Loucy (cell line): ENCODE data around the gene FIBCD1.

ENCODE experiments used
- H2AFZ ChIP-seq: fragments of 200-600 bp; sonication (generic); 2 replicates; pipeline ENCODE4 v1.6.0; 2016; ENCODE audit warnings: antibody characterized with exemption, mild to moderate bottlenecking, low read length, moderate library complexity
- H3F3A ChIP-seq: fragments of 200-600 bp; 2 replicates; pipeline ENCODE4 v1.6.0; 2016; ENCODE audit warnings: antibody characterized with exemption, low read depth, mild to moderate bottlenecking
- H3K27me3 ChIP-seq: fragments of 200-600 bp; sonication (generic); 2 replicates; pipeline ENCODE4 v1.6.1; 2014; ENCODE audit warnings: low read length, mild to moderate bottlenecking; ENCODE audit not compliant: insufficient read depth, poor library complexity, severe bottlenecking
- H3K36me3 ChIP-seq: fragments of 200-600 bp; sonication (generic); 2 replicates; pipeline ENCODE4 v1.6.1; 2016; ENCODE audit warnings: low read length; ENCODE audit not compliant: insufficient read depth
- H3K4me1 ChIP-seq: fragments of 200-600 bp; sonication (generic); 2 replicates; pipeline ENCODE4 v1.5.1; 2014; ENCODE audit warnings: low read length, mild to moderate bottlenecking; ENCODE audit not compliant: insufficient read depth, poor library complexity, severe bottlenecking
- H3K4me2 ChIP-seq: fragments of 200-600 bp; sonication (generic); 2 replicates; pipeline ENCODE4 v1.6.0; 2014; ENCODE audit warnings: antibody characterized with exemption, low read length, low read depth, mild to moderate bottlenecking; ENCODE audit not compliant: poor library complexity, severe bottlenecking
- H3K4me3 ChIP-seq: fragments of 200-600 bp; sonication (generic); 2 replicates; pipeline ENCODE4 v1.5.1; 2014; ENCODE audit warnings: low read length, mild to moderate bottlenecking, mixed read lengths; ENCODE audit not compliant: poor library complexity, severe bottlenecking
- H3K79me2 ChIP-seq: fragments of 200-600 bp; sonication (generic); 2 replicates; pipeline ENCODE4 v1.6.1; 2014; ENCODE audit warnings: low read length; ENCODE audit not compliant: insufficient read depth
- H3K9ac ChIP-seq: fragments of 200-600 bp; sonication (generic); 2 replicates; pipeline ENCODE4 v1.6.0; 2014; ENCODE audit warnings: mild to moderate bottlenecking, low read depth, low read length, moderate library complexity; ENCODE audit not compliant: poor library complexity, severe bottlenecking
- H3K9me2 ChIP-seq: fragments of 200-600 bp; sonication (generic); replicated peaks from 2 replicates; pipeline ENCODE4 v1.6.1; 2016; ENCODE audit warnings: low read depth, low read length, mixed read lengths
- H3K9me3 ChIP-seq: fragments of 200-600 bp; sonication (generic); 2 replicates; pipeline ENCODE4 v1.6.1; 2014; ENCODE audit warnings: mild to moderate bottlenecking, antibody characterized with exemption, low read length, low read depth; ENCODE audit not compliant: insufficient read depth
- H4K20me1 ChIP-seq: fragments of 200-600 bp; sonication (generic); 2 replicates; pipeline ENCODE4 v1.6.0; 2014; ENCODE audit warnings: antibody characterized with exemption, low read length, mild to moderate bottlenecking; ENCODE audit not compliant: insufficient read depth, poor library complexity, severe bottlenecking
- EZH2phosphoT487 ChIP-seq: fragments of 200-600 bp; IDR thresholded peaks from 2 replicates; pipeline ENCODE4 v1.6.1; 2018; ENCODE audit warnings: antibody characterized with exemption, mild to moderate bottlenecking, moderate library complexity, borderline replicate concordance
- TF ChIP-seq, protein P1 (sequence below): fragments of 200-600 bp; sonication (generic); conservative IDR thresholded peaks from 2 replicates; pipeline ENCODE4 v1.5.1; 2014; ENCODE audit warnings: mild to moderate bottlenecking, antibody characterized with exemption, low read length

The FIBCD1 gene

DNA sequence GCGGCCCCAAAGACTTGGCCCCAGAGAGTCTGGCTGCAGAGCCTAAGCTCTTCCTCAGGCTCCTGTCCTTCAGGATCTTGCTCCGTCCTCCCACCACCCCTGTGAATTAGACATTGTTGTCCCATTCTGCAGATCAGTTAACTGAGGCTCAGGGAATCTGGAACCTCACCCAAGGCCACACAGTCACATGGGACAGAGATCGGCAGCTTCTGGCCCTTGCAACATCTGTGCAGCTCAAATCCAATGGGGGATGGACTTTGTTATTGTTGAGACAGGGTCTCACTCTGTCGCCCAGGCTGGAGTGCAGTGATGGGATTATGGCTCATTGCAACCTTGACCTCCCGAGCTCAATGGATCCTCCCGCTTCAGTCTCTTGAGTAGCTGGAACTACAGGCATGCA lies 46.0 kb upstream of the FIBCD1 start:
- Histone ChIP-seq H4K20me1 (no peaks in the 10 kb centered on the region), H3K27me3 (no peaks in the 10 kb centered on the region), H3K4me1 (no peaks in the 10 kb centered on the region)

DNA sequence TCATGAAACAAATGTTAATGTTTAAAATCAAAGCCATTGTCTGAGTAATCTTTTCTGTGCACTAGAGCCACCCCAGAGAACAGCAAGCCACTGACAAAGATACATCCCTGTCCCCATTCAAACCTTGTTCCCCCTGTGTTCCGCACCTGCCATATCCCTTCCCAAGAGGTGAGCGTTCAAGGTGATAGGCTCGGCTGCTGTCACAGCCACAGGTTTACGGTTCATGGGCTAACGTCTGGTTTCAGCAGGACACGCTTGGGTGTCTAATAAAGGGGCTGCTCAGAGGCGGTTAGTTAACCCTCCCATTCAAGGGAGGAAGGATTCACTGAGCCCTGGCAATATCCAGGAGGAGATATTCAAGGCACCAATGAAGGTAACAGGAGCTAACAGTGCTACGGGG lies 45.5 kb upstream of the FIBCD1 start:
- Histone ChIP-seq H3K9me3 (no peaks in the 10 kb centered on the region), H3K4me1 (no peaks in the 10 kb centered on the region), H4K20me1 (no peaks in the 10 kb centered on the region), H3K4me2 (no peak overlapping the region), H3K79me2 (no peaks in the 10 kb centered on the region), H3K27me3 (no peaks in the 10 kb centered on the region), H3K4me3 (no peak overlapping the region), H3K36me3 (no peaks in the 10 kb centered on the region), H3K9ac (no peak overlapping the region), H2AFZ (no peak overlapping the region), H3K9me2 (no peaks in the 10 kb centered on the region), H3F3A (no peaks in the 10 kb centered on the region)
- TF ChIP-seq, protein P1, sequence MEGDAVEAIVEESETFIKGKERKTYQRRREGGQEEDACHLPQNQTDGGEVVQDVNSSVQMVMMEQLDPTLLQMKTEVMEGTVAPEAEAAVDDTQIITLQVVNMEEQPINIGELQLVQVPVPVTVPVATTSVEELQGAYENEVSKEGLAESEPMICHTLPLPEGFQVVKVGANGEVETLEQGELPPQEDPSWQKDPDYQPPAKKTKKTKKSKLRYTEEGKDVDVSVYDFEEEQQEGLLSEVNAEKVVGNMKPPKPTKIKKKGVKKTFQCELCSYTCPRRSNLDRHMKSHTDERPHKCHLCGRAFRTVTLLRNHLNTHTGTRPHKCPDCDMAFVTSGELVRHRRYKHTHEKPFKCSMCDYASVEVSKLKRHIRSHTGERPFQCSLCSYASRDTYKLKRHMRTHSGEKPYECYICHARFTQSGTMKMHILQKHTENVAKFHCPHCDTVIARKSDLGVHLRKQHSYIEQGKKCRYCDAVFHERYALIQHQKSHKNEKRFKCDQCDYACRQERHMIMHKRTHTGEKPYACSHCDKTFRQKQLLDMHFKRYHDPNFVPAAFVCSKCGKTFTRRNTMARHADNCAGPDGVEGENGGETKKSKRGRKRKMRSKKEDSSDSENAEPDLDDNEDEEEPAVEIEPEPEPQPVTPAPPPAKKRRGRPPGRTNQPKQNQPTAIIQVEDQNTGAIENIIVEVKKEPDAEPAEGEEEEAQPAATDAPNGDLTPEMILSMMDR: no peak
- TF ChIP-seq EZH2phosphoT487: no peak

More for the DNA sequence above, 46.0 kb upstream of the FIBCD1 start:
- H2AFZ ChIP-seq: no peak overlapping the region
- no peaks in the 10 kb centered on the region for H3K79me2 ChIP-seq
- TF ChIP-seq EZH2phosphoT487: no peak
- TF ChIP-seq, protein P1: no peak
- H3K4me3 ChIP-seq: no peak overlapping the region
- H3K9ac ChIP-seq: no peak overlapping the region
- H3K9me3 ChIP-seq: no peaks in the 10 kb centered on the region
- H3F3A ChIP-seq: no peaks in the 10 kb centered on the region
- H3K4me2 ChIP-seq: no peak overlapping the region
- H3K36me3 ChIP-seq: no peaks in the 10 kb centered on the region
- H3K9me2 ChIP-seq: no peaks in the 10 kb centered on the region

GRCh38 chr9:130983970-130984369 lies 44.9 kb upstream of the FIBCD1 start:
- H3F3A ChIP-seq: no peaks in the 10 kb centered on the region
- H3K79me2 ChIP-seq: no peaks in the 10 kb centered on the region
- no peaks in the 10 kb centered on the region for H3K36me3 ChIP-seq
- no peaks in the 10 kb centered on the region for H4K20me1 ChIP-seq
- no peak overlapping the region for H3K4me3 ChIP-seq
- H3K4me1 ChIP-seq: no peaks in the 10 kb centered on the region
- TF ChIP-seq, protein P1: no peak
- H2AFZ ChIP-seq: no peak overlapping the region
- no peaks in the 10 kb centered on the region for H3K9me2 ChIP-seq
- H3K9me3 ChIP-seq: no peaks in the 10 kb centered on the region
- H3K27me3 ChIP-seq: no peaks in the 10 kb centered on the region
- no peak overlapping the region for H3K4me2 ChIP-seq
- H3K9ac ChIP-seq: no peak overlapping the region
